Keratinocyte (primary cell): ENCODE measurements around the gene C6orf47. TPM values are rescaled to one million over a fixed set of nuclear protein-coding genes. Genes with fewer than 3 reads are reported as not detected.

Experiments
- DNase-seq: peaks from one replicate; pipeline ENCODE4 v3.0.0-alpha.2; 2011; ENCODE audit warnings: low read depth, missing footprints, low spot score
- FAIRE-seq: peaks from 2 replicates; lab custom pipeline; 2011; peaks lifted over from hg19 to GRCh38; lab: Jason Lieb, UNC
- H2AFZ ChIP-seq: 2 replicates; pipeline ENCODE4 v1.6.0; 2012; ENCODE audit warnings: low read length, control low read depth, inconsistent platforms; ENCODE audit not compliant: control insufficient read depth
- H3K27ac ChIP-seq: 2 replicates; pipeline ENCODE4 v1.5.1; 2011; ENCODE audit warnings: low read length; ENCODE audit not compliant: control insufficient read depth, insufficient read depth
- H3K27me3 ChIP-seq: 3 replicates; pipeline ENCODE4 v1.6.0; 2011; ENCODE audit warnings: low read length; ENCODE audit not compliant: control insufficient read depth, insufficient read depth; ENCODE audit errors: extremely low read depth
- H3K36me3 ChIP-seq, 2 experiments: 2 replicates in 1 of 2; 3 replicates in 1 of 2; pipeline ENCODE4 v1.5.1; 2011; ENCODE audit warnings: low read length in 2 of 2, mild to moderate bottlenecking in 1 of 2; ENCODE audit not compliant: control insufficient read depth in 2 of 2, insufficient read depth in 2 of 2; ENCODE audit errors: extremely low read depth in 1 of 2
- H3K4me1 ChIP-seq: 3 replicates; pipeline ENCODE4 v1.5.1; 2011; ENCODE audit warnings: low read length; ENCODE audit not compliant: control insufficient read depth, insufficient read depth; ENCODE audit errors: extremely low read depth
- H3K4me2 ChIP-seq: 3 replicates; pipeline ENCODE4 v1.6.0; 2011; ENCODE audit warnings: low read depth, low read length; ENCODE audit not compliant: control insufficient read depth, insufficient read depth; ENCODE audit errors: extremely low read depth
- H3K4me3 ChIP-seq, 3 experiments: fragments of 200-600 bp in 1 of 3; sonication (generic) in 1 of 3; 2 replicates in 2 of 3; 3 replicates in 1 of 3; pipeline ENCODE4 v1.5.1; 2011 to 2016; ENCODE audit warnings: low read length in 3 of 3, mild to moderate bottlenecking in 3 of 3, control low read depth in 2 of 3, inconsistent platforms in 1 of 3, low read depth in 1 of 3, mixed read lengths in 1 of 3, mixed run types in 1 of 3, moderate library complexity in 1 of 3; ENCODE audit not compliant: control insufficient read depth in 2 of 3, insufficient read depth in 2 of 3; ENCODE audit errors: extremely low read depth in 1 of 3
- H3K79me2 ChIP-seq: 2 replicates; pipeline ENCODE4 v1.6.0; 2012; ENCODE audit warnings: low read length; ENCODE audit not compliant: control insufficient read depth, insufficient read depth
- H3K9ac ChIP-seq: 3 replicates; pipeline ENCODE4 v1.6.0; 2011; ENCODE audit warnings: low read length; ENCODE audit not compliant: control insufficient read depth, insufficient read depth; ENCODE audit errors: extremely low read depth
- H3K9me1 ChIP-seq: 3 replicates; pipeline ENCODE4 v1.6.0; 2011; ENCODE audit warnings: low read length; ENCODE audit not compliant: control insufficient read depth, insufficient read depth; ENCODE audit errors: extremely low read depth
- H3K9me3 ChIP-seq: 2 replicates; pipeline ENCODE4 v1.5.1; 2012; ENCODE audit warnings: low read depth, low read length; ENCODE audit not compliant: control insufficient read depth
- H4K20me1 ChIP-seq: 3 replicates; pipeline ENCODE4 v1.6.0; 2011; ENCODE audit warnings: low read length; ENCODE audit not compliant: control insufficient read depth, insufficient read depth; ENCODE audit errors: extremely low read depth
- CTCF ChIP-seq, 3 experiments: IDR thresholded peaks in 1 of 3; conservative IDR thresholded peaks in 1 of 3; optimal IDR thresholded peaks in 1 of 3; 2 replicates in 2 of 3; 3 replicates in 1 of 3; pipeline versions ENCODE3 to v1.5.1; 2011; ENCODE audit warnings: low read length in 3 of 3, mild to moderate bottlenecking in 3 of 3, moderate library complexity in 2 of 3, control low read depth in 1 of 3, inconsistent platforms in 1 of 3; ENCODE audit not compliant: insufficient read depth in 2 of 3; ENCODE audit errors: extremely low read depth in 1 of 3
- EZH2 ChIP-seq: IDR thresholded peaks from one replicate; pipeline ENCODE4 v1.6.1; 2012; ENCODE audit warnings: inconsistent platforms, mild to moderate bottlenecking, low read length, moderate library complexity
- dilution Hi-C: fragments of 300-500 bp; cut with MboI; formaldehyde crosslinking; loops from one replicate; pipeline ENCODE4 v1.7.0; 2020; ENCODE audit warnings: low sequenced_read_pairs; ENCODE audit not compliant: extremely low pct_ligation_motif_present
- polyA plus RNA-seq, 5 experiments: library from polyadenylated mRNA; depleted of rRNA in 3 of 5; stranded (reverse) in 3 of 5; stranded (forward) in 1 of 5; unstranded in 1 of 5; fragments of >200 nt; gene quantifications; 1 replicate in 1 of 5; 2 replicates in 3 of 5; 3 replicates in 1 of 5; pipeline versions ENCODE4 v1.2.1 to v1.2.3, GENCODE V29; 2011 to 2012; ENCODE audit warnings: missing spikeins in 2 of 5, low read depth in 1 of 5, low replicate concordance in 1 of 5

C6orf47 gene
- polyA plus RNA-seq, 1 donor (not counting 4 experiments of a cell fraction or from before 2014, with no cell fraction given), result 7.9 TPM

- Histone ChIP-seq H3K9ac (no peak overlapping the region), H3K9me1 (no peaks in the 10 kb centered on the region), H3K4me1 (peaks cover 3% of the 10 kb centered on the region), H2AFZ (no peak overlapping the region), H3K79me2 (no peaks in the 10 kb centered on the region), H3K27me3 (no peaks in the 10 kb centered on the region), H4K20me1 (no peaks in the 10 kb centered on the region), H3K4me2 (no peak overlapping the region), H3K9me3 (no peaks in the 10 kb centered on the region), H3K4me3 (no peak overlapping the region), H3K27ac (no peak overlapping the region), H3K36me3 (peaks cover 7 to 38% of the 10 kb centered on the region in 2 experiments)
- TF ChIP-seq EZH2 (no peak), CTCF (optimal IDR thresholded peaks at IDR 0.05 in 1 of 3, IDR thresholded peaks at IDR 0.05 in 1 of 3, conservative IDR thresholded peaks at IDR 0.05 in 1 of 3; ENCODE audit: extremely low read depth in 1 of 3, insufficient read depth in 2 of 3, low read length in 3 of 3) (no peak)
- FAIRE-seq (no peak), DNase-seq (no peak)
- dilution Hi-C loops, result no loop called here
Measured at GRCh38 chr6:31686483-31686882, 25.9 kb upstream of the C6orf47 start.

- no peak overlapping the region for H2AFZ ChIP-seq
- no peak overlapping the region for H3K4me2 ChIP-seq
- no peak for DNase-seq
- H3K4me3 ChIP-seq, result no peak overlapping the region
- H3K79me2 ChIP-seq, result no peaks in the 10 kb centered on the region
- no peaks in the 10 kb centered on the region for H3K9me3 ChIP-seq
- no peak overlapping the region for H3K9ac ChIP-seq
- H3K9me1 ChIP-seq, result no peaks in the 10 kb centered on the region
- dilution Hi-C loops, result no loop called here
- no peak for TF ChIP-seq EZH2
- no peak for TF ChIP-seq CTCF (optimal IDR thresholded peaks at IDR 0.05 in 1 of 3, IDR thresholded peaks at IDR 0.05 in 1 of 3, conservative IDR thresholded peaks at IDR 0.05 in 1 of 3; ENCODE audit: extremely low read depth in 1 of 3, insufficient read depth in 2 of 3, low read length in 3 of 3)
- no peak overlapping the region for H3K27ac ChIP-seq
- no peak for FAIRE-seq
- no peaks in the 10 kb centered on the region for H3K27me3 ChIP-seq
- H3K36me3 ChIP-seq, result peaks cover 0 to 24% of the 10 kb centered on the region in 2 experiments
- H4K20me1 ChIP-seq, result no peaks in the 10 kb centered on the region
- H3K4me1 ChIP-seq, result peaks cover 11% of the 10 kb centered on the region
Measured at GRCh38 chr6:31683591-31683990, 23.0 kb upstream of the C6orf47 start.
